Measurements from ENCODE around the gene LGALS7.
"Not testable (repeated sequence)": the region's sequence is repeated elsewhere in the genome, so short reads cannot be mapped to it uniquely, and the experiment has no call there.

Gene LGALS7

GRCh38 chr19:38780443-38780842 is 7.1 kb upstream of the LGALS7 start:
- CTCF ChIA-PET = no interaction called here
- no peak for TF ChIP-seq CTCF (IDR thresholded peaks at IDR 0.05; ENCODE audit: control extremely low read depth, extremely low read depth, low read depth, missing control alignments)
- POLR2A ChIA-PET = interaction anchor here (0.6 kb wide), 1 partner anchor 51 kb away, joined by 5 read pairs; no protein-coding TSS in a partner anchor
- no peak for DNase-seq (ENCODE audit: extremely low spot score)

GRCh38 chr19:38778733-38779132 is 5.4 kb upstream of the LGALS7 start:
- ChIA-PET POLR2A (no interaction called here), CTCF (interaction anchor here (1.3 kb wide), 1 partner anchor 152 kb away, joined by 4 read pairs; the partner anchor contains the start of genes MRPS12 and SARS2)
- no peak for TF ChIP-seq CTCF (IDR thresholded peaks at IDR 0.05; ENCODE audit: control extremely low read depth, extremely low read depth, low read depth, missing control alignments)
- DNase-seq (ENCODE audit: extremely low spot score) = no peak

- CTCF ChIA-PET = interaction anchor here (1.0 to 1.6 kb wide), 2 partner anchors 18 to 155 kb away, joined by 3 read pairs; no protein-coding TSS in a partner anchor
- DNase-seq (ENCODE audit: extremely low spot score) = no peak
- POLR2A ChIA-PET = no interaction called here
- no peak for TF ChIP-seq CTCF (IDR thresholded peaks at IDR 0.05; ENCODE audit: control extremely low read depth, extremely low read depth, low read depth, missing control alignments)
Observed at GRCh38 chr19:38774181-38774950, 1.0 kb upstream of the LGALS7 start.

- CTCF ChIA-PET = not testable (repeated sequence)
Observed at GRCh38 chr19:38771569-38771968, 1.7 kb downstream of the LGALS7 start.

GRCh38 chr19:38770949-38771275 is 2.4 kb downstream of the LGALS7 start:
- POLR2A ChIA-PET; CTCF ChIA-PET; DNase-seq (ENCODE audit: extremely low spot score): not testable (repeated sequence)

More at GRCh38 chr19:38771569-38771968, 1.7 kb downstream of the LGALS7 start:
- POLR2A ChIA-PET; DNase-seq (ENCODE audit: extremely low spot score): not testable (repeated sequence)

GRCh38 chr19:38770228-38770948 is 2.9 kb downstream of the LGALS7 start:
- ChIA-PET POLR2A (interaction anchor here (0.9 kb wide), 1 partner anchor 62 kb away, joined by 5 read pairs; no protein-coding TSS in a partner anchor), CTCF (interaction anchor here (0.7 to 2.3 kb wide), 41 partner anchors 9 to 239 kb away, joined by 3 to 17 read pairs (median 4); partner anchors contain the start of genes ECH1, MRPS12, RINL and SARS2)
- not testable (repeated sequence) for DNase-seq (ENCODE audit: extremely low spot score)

GRCh38 chr19:38769635-38770211 is 3.6 kb downstream of the LGALS7 start:
- POLR2A ChIA-PET = interaction anchor here (0.9 kb wide), 1 partner anchor 62 kb away, joined by 5 read pairs; no protein-coding TSS in a partner anchor
- CTCF ChIA-PET = interaction anchor here (0.7 to 2.3 kb wide), 48 partner anchors 9 to 367 kb away, joined by 3 to 17 read pairs (median 4); partner anchors contain the start of genes ECH1, FAM98C, MRPS12 and NFKBIB
- peak; percentile 90 for TF ChIP-seq CTCF (IDR thresholded peaks at IDR 0.05; ENCODE audit: control extremely low read depth, extremely low read depth, low read depth, missing control alignments)
- peak; percentile 87 for DNase-seq (ENCODE audit: extremely low spot score)
